RKO (cell line): ENCODE data around the gene PIK3C2G.
A peak's percentile ranks its signal among the peaks of the same experiment; 100 is the strongest.

Source experiments
- DNase-seq: peaks from one replicate; pipeline ENCODE4 v3.0.0-alpha.2; 2016; ENCODE audit warnings: low spot score

The PIK3C2G gene

GRCh38 chr12:18562531-18562930 is 301.2 kb downstream of the PIK3C2G start:
- no peak for DNase-seq

GRCh38 chr12:18564306-18564705 is 303.0 kb downstream of the PIK3C2G start:
- no peak for DNase-seq

- no peak for DNase-seq
Observed at GRCh38 chr12:18567787-18568186, 306.5 kb downstream of the PIK3C2G start.

DNA sequence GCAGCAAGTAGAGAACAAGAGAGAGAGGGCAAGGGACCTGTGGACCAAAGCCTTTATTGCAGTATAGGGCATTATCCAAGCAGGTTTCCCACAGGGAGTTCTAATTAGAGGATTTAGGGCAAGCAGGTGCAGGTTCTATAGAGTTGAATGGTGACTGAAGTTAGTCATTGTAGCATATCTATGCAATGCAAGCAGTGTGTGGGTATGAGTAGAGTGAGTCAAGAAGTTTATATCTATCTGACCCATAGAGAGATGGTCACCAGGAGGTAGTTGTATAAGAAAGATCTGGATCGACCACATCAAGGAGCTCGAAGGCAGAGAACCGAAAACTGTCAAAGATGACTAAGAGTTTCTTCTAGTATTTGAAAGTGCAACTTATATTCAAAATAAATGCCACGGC is 309.2 kb downstream of the PIK3C2G start:
- DNase-seq: no peak

- DNase-seq: no peak
Observed at GRCh38 chr12:18576104-18576626, 314.8 kb downstream of the PIK3C2G start.

DNA sequence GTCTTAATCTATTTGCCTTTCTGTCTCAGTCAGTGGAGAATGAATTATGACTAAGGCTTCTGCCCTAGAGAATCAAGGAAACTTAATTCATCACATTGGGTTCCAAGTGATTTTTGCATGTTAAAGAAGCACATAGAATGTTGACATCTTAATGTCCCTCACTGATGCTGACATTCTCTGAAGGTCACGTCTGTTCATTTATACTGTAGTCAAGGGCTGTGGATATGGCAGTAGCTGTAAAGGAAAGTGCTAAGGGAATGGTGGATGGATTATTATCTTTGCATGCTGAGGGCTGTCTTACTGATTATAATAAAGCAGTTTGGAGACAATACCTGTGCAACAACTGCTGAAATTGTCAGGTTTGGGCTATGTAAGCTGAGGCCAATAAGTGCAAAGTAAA is 315.3 kb downstream of the PIK3C2G start:
- DNase-seq: no peak

DNA sequence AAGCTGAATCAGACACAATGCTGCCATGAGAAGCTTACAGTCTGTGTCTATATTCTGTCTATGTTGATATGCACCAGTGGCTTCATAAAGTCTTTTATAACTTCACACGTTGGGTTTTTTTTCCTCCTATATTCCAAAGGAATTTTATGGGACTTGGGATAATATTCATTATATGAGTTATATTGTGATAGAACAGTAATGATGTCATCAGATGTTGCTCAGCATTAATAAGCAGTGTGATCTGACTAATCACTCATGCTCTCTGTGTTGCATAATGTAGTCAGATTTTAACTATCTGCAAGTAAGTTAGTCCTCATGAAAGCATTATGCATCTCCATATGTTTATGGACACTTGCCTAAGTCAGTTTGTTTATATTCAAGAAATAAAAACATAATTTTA is 316.9 kb downstream of the PIK3C2G start:
- peak; percentile 67 for DNase-seq

DNA sequence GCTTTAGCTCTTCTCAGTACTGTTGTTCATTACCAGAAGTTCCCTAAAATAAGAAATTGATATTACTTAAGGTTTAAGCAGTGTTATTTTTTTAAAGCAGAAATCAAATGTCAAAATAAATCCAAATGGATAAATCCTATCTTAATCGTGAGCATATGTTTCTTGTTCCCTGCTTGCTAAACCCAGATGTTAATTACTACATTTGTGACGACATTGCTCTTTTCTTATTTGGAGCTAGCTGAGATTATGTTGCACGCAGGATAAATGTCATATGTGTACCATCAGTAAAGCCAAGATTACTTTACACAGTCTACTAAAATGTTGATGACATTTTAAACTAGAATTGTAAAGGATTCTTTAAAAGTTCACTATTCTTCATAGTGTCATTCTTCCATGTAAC is 319.0 kb downstream of the PIK3C2G start:
- no peak for DNase-seq

- no peak for DNase-seq
Observed at GRCh38 chr12:18580706-18581105, 319.4 kb downstream of the PIK3C2G start.

- no peak for DNase-seq
Observed at GRCh38 chr12:18581232-18581962, 320.1 kb downstream of the PIK3C2G start.

GRCh38 chr12:18583655-18584054 is 322.3 kb downstream of the PIK3C2G start:
- DNase-seq: no peak

GRCh38 chr12:18586581-18586980 is 325.3 kb downstream of the PIK3C2G start:
- no peak for DNase-seq

DNA sequence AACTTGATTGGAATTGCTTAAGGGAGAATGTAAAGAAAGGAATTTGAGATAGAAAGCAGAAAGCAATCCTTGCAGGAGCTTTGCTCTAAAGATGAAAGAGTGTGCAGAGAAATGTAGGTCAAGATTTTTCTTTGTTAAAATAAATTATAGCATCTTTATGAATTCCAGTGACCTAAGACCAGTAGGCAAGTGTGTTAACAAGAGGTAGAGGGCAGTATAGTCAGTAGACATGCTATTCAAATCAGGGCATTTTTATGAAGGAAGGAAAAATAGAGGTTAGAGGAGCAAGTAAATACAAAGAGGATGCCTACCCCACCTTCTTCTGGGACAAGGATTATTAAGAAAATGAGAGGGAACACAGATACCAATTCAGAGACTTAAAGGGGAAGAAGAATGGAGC is 328.0 kb downstream of the PIK3C2G start:
- DNase-seq: peak; percentile 0

DNA sequence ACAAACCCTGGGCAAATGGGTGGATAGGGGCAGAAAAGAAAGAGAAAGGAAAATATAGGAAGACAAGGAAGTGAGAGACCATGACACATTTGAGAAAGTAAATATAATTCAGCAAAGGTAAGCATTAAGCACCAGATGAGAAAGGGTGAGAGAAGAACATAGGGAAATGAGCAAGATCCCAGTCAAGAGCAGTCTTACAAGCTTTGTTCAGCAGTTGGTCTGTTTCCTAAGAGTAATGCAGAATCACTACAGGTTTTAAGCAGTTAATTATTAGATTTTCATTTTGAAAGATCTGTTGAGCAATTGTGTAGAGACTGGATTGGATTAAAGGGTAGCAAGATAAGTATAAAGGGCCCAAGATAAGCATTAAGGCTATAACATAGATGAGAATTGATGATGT is 330.2 kb downstream of the PIK3C2G start:
- DNase-seq: no peak

GRCh38 chr12:18595412-18595811 is 334.1 kb downstream of the PIK3C2G start:
- DNase-seq: no peak

- no peak for DNase-seq
Observed at GRCh38 chr12:18601962-18602361, 340.6 kb downstream of the PIK3C2G start.

- no peak for DNase-seq
Observed at GRCh38 chr12:18612971-18613370, 351.7 kb downstream of the PIK3C2G start.

DNA sequence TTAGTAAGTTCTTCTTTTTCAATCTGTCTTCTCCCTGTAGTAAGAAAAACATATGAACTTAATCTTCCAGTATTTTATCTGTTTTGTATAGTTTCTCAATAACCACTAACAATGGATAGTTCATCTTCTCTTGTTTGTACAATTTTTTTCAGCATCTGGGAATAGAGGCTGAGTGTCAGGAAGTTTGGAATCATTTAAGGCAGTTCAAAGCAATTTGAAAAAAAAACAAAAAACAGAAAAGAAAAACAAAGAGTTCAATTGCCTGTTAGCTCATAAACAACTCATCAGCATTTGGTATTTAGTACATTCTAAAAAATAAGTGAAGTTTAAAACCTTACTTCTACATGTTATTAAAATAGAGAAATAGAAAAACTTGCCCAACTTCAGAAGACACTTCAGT is 359.7 kb downstream of the PIK3C2G start:
- no peak for DNase-seq

DNA sequence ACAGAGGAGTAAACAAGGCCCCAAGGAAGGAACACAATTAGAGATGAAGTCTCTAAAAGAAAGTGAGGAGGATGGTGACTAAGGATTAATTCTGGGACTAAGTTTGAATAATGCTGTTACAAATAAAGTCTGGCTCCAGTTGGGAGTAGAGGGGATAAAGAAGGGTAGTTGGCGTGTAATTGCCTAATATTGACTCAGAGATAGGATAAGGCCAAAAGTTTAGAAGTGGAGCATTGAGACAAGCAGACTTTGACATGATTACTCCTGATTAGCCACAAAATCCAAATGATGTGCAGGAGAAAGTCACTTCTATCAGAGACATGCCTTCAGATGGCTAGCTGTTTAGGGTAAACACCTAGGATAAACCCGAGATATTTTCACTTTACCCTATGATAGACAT is 368.1 kb downstream of the PIK3C2G start:
- DNase-seq: no peak

- no peak for DNase-seq
Observed at GRCh38 chr12:18629916-18630315, 368.6 kb downstream of the PIK3C2G start.

GRCh38 chr12:18631339-18631738 is 370.0 kb downstream of the PIK3C2G start:
- DNase-seq: no peak

DNA sequence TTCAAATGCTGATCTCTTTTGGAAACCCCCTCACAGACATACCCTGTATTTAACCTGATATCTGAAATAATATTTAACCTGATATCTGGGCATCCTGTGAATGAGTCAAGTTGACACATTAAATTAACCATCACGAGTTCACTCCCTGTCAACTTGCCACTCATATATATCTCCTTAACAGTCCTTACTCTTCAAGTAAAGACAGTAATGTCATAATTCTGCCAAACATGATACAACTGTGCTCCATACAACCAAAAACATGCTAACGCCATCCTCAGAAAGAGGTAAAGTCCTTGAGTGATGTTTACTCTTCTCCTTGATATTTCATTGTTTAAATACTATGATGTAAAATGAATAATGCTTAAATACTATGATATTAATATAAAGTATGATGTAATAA is 371.5 kb downstream of the PIK3C2G start:
- no peak for DNase-seq

GRCh38 chr12:18634382-18634781 is 373.1 kb downstream of the PIK3C2G start:
- no peak for DNase-seq

DNA sequence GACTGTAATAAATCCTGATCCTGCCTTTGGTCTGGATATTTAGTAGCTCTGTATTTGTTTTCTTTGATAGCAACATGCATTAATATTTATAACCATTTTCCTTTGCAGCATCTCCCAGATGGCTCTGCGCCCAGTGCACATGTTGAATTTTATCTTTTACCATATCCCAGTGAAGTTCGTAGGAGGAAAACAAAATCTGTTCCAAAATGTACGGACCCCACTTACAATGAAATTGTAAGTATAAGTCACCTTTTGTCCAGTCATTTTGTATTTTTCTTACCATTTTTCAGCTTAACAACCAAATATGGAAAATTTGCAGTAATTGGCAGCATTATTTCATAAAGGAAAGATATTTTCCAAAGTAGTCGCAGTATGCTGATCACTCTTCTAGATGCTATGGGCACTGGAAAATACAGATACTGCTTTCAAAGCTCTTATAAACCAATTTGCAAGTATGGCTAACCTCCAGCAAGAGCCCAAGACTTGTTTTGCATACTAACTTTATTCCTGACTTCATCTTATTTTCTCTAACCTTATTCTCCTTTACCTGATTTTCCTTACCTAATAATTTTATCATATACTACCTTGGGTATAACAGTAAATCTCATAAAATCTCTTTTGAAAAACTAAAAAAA is 379.1 kb downstream of the PIK3C2G start:
- no peak for DNase-seq
